ENCODE data around the gene RBM4. TPM values are rescaled to one million over a fixed set of nuclear protein-coding genes. Genes with fewer than 3 reads are reported as not detected.

Gene RBM4
- total RNA-seq, 1 donor from 2014 or later, result 153 TPM

DNA sequence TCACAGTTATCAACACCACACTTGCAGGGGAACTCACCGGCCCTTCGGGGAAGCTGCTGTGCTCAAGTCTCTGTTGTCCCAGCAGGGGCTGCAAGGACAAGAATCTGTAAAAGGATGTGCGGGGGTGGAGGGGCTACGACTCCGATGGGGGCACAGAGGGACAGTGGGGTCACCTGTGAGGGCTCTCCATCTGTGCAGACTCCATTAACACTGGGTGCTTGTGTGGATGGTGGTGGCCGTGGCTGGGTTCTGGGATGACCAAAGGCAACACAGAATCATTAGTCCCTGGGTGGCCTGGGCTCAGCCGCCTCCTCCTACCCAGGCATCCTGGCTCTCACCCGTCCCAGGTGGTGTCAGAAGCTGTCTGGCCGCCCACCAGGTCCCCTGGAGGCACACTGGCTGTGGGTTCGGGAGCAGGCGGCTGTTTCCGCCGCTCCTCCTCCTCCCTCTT is 49.4 kb downstream of the RBM4 start:
- no peak for DNase-seq (ENCODE audit: low read depth)
- Histone ChIP-seq H3K79me2 (ENCODE audit: insufficient read depth, low read length) (no peaks in the 10 kb centered on the region), H3K27ac (ENCODE audit: low read depth, low read length) (no peak overlapping the region), H3K4me1 (ENCODE audit: insufficient read depth, low read length) (no peaks in the 10 kb centered on the region), H3K9me3 (ENCODE audit: insufficient read depth, low read depth, low read length) (no peaks in the 10 kb centered on the region), H4K20me1 (ENCODE audit: insufficient read depth, low read length) (no peaks in the 10 kb centered on the region), H3K36me3 (ENCODE audit: insufficient read depth, low read length) (no peaks in the 10 kb centered on the region), H3K9ac (ENCODE audit: low read length) (no peak overlapping the region), H2AFZ (ENCODE audit: low read depth, low read length) (no peak overlapping the region), H3K4me2 (ENCODE audit: low read length) (no peak overlapping the region), H3K27me3 (ENCODE audit: insufficient read depth, low read length) (no peaks in the 10 kb centered on the region), H3K4me3 (ENCODE audit: insufficient read depth, low read depth, low read length) (no peak overlapping the region)
- Mint-ChIP-seq H3K9me3 (ENCODE audit: unreplicated experiment) (no peaks in the 10 kb centered on the region), H3K4me1 (ENCODE audit: low read depth, unreplicated experiment) (peaks cover 5% of the 10 kb centered on the region), H3K36me3 (ENCODE audit: low read depth, unreplicated experiment) (peaks cover 19% of the 10 kb centered on the region), H3K4me3 (ENCODE audit: unreplicated experiment) (no peak overlapping the region), H3K27ac (ENCODE audit: unreplicated experiment) (no peak overlapping the region), H3K27me3 (ENCODE audit: low read depth, unreplicated experiment) (no peaks in the 10 kb centered on the region)
- TF ChIP-seq EZH2 (IDR thresholded peaks at IDR 0.05; ENCODE audit: insufficient read depth, low read length), result no peak
- TF ChIP-seq, protein P1, sequence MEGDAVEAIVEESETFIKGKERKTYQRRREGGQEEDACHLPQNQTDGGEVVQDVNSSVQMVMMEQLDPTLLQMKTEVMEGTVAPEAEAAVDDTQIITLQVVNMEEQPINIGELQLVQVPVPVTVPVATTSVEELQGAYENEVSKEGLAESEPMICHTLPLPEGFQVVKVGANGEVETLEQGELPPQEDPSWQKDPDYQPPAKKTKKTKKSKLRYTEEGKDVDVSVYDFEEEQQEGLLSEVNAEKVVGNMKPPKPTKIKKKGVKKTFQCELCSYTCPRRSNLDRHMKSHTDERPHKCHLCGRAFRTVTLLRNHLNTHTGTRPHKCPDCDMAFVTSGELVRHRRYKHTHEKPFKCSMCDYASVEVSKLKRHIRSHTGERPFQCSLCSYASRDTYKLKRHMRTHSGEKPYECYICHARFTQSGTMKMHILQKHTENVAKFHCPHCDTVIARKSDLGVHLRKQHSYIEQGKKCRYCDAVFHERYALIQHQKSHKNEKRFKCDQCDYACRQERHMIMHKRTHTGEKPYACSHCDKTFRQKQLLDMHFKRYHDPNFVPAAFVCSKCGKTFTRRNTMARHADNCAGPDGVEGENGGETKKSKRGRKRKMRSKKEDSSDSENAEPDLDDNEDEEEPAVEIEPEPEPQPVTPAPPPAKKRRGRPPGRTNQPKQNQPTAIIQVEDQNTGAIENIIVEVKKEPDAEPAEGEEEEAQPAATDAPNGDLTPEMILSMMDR (IDR thresholded peaks at IDR 0.05; ENCODE audit: insufficient read depth, low read depth, low read length), result no peak
- no peak for FAIRE-seq

DNA sequence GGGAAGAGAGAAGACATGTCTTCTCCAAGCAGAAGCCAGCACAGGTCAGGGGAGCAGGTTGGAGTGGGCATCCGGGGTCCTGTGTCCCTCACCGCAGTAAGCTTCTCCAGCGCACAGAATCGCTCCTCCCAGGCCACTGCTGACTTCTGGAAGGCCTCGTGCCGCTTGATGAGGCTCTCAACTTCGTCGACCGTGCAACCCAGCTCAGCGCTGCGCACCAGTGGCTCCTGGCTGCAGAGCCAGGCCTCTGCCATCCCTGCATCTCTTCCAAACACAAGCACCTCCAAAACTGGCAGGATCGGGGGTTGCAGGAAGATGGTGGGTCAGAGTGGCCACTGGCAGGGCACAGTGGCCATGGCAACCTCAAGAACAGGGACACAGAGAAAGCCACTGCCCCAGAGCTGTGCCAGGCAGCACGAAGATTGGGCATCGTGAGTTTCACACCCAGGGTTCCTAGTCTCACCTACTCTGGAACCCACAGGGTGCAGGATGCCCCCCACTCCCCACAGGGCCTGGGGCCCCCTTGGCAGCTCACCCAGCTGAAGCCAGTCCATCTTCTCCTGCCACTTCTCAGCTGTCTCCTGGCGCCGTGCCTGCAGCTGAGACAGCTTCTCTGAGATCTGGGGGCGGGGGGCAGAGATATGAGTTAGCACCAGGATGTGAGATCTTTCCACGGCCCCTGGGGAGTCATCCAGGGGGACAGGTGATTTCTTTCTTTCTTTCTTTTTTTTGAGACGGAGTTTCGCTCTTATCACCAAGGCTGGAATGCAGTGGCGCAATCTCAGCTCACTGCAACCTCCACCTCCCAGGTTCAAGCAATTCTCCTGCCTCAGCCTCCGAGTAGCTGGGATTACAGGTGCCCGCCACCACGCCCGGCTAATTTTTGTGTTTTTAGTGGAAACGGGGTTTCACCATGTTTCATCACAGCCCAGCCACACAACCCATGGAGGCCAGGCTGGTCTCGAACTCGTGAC is 50.3 kb downstream of the RBM4 start:
- no peak overlapping the region for H3K4me2 ChIP-seq (ENCODE audit: low read length)
- H3K4me3 Mint-ChIP-seq (ENCODE audit: unreplicated experiment), result no peak overlapping the region
- no peak overlapping the region for H3K9ac ChIP-seq (ENCODE audit: low read length)
- no peaks in the 10 kb centered on the region for H3K4me1 ChIP-seq (ENCODE audit: insufficient read depth, low read length)
- no peak overlapping the region for H3K27ac Mint-ChIP-seq (ENCODE audit: unreplicated experiment)
- no peaks in the 10 kb centered on the region for H3K9me3 Mint-ChIP-seq (ENCODE audit: unreplicated experiment)
- H3K36me3 ChIP-seq (ENCODE audit: insufficient read depth, low read length), result no peaks in the 10 kb centered on the region
- H3K9me3 ChIP-seq (ENCODE audit: insufficient read depth, low read depth, low read length), result no peaks in the 10 kb centered on the region
- TF ChIP-seq, protein P1 (IDR thresholded peaks at IDR 0.05; ENCODE audit: insufficient read depth, low read depth, low read length), result no peak
- no peak for TF ChIP-seq EZH2 (IDR thresholded peaks at IDR 0.05; ENCODE audit: insufficient read depth, low read length)
- H3K4me1 Mint-ChIP-seq (ENCODE audit: low read depth, unreplicated experiment), result peaks cover 5% of the 10 kb centered on the region
- no peak overlapping the region for H3K27ac ChIP-seq (ENCODE audit: low read depth, low read length)
- H3K4me3 ChIP-seq (ENCODE audit: insufficient read depth, low read depth, low read length), result no peak overlapping the region
- no peak overlapping the region for H2AFZ ChIP-seq (ENCODE audit: low read depth, low read length)
- peaks cover 16% of the 10 kb centered on the region for H3K36me3 Mint-ChIP-seq (ENCODE audit: low read depth, unreplicated experiment)
- no peaks in the 10 kb centered on the region for H3K27me3 Mint-ChIP-seq (ENCODE audit: low read depth, unreplicated experiment)
- H3K27me3 ChIP-seq (ENCODE audit: insufficient read depth, low read length), result no peaks in the 10 kb centered on the region
- DNase-seq (ENCODE audit: low read depth) (no peak), FAIRE-seq (no peak)
- no peaks in the 10 kb centered on the region for H3K79me2 ChIP-seq (ENCODE audit: insufficient read depth, low read length)
- H4K20me1 ChIP-seq (ENCODE audit: insufficient read depth, low read length), result no peaks in the 10 kb centered on the region
